HG03066 (cell line): ENCODE measurements around the gene SLC28A1.
"Not testable (repeated sequence)": the region's sequence is repeated elsewhere in the genome, so short reads cannot be mapped to it uniquely, and the experiment has no call there.

Experiments
- ATAC-seq: cut with Tn5 transposase; IDR thresholded peaks from one replicate; pipeline ENCODE4 v1.9.1; 2021; ENCODE audit warnings: low read depth; ENCODE audit not compliant: unreplicated experiment

The SLC28A1 gene

GRCh38 chr15:84961707-84962106 is 77.2 kb downstream of the SLC28A1 start:
- no peak for ATAC-seq

- ATAC-seq: no peak
These were observed 78.5 kb downstream of the SLC28A1 start for GRCh38 chr15:84962955-84963354.

DNA sequence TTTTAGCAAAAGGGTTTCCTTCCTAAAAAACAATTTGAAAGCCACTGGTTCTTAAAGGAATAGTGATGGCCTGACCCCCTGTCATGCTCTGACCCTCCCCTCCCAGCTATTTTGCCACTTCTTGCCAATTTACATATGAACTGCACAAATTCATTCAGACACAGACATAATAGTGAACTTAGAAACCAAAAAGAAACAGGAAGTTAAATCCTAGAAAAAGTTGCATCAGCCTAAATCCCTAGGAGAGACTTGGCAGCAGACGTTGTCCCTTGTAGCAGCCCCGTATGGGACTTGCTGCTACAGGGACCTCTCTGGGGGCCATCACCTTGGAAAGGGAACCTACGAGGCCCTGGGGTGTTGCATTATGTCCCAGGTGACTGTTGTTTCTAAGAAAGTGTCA is 82.9 kb downstream of the SLC28A1 start:
- no peak for ATAC-seq

DNA sequence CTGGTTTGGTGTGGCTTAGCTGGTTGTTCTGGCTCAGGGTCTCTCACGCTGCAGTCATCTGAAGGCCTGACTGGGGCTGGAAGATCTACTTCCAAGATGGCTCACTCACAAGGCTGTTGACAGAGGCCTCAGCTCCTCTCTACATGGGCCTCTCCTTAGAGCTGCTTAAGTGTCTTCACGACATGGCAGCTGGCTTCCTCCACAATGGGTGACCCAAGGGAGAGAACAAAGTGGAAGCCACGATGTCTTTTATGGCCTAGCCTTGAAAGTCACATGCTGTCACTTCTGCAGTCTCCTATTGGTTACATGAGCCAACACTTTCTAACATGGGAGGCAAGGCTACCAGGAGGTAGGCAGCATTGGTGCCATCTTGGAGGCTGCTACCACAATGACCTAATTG is 83.8 kb downstream of the SLC28A1 start:
- no peak for ATAC-seq

DNA sequence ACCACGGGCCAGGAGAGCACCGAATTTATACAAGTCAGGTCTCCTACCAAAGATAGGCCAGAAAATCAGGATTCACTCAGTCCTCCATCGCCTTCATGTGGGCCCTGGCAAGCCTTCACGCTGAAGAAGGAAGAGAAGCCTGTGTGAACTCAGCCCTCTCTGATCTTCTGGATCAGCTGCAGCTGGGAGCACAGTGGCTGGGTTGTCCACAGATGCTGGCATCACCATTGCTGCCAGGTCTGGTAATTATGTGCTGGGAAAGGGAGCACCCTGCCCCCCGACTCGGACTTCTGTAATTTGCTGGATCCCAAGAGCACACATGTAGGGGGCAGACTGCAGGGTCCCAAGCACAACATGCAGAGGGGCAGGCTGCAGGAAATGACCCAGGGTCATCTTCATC is 84.8 kb downstream of the SLC28A1 start:
- ATAC-seq: no peak

DNA sequence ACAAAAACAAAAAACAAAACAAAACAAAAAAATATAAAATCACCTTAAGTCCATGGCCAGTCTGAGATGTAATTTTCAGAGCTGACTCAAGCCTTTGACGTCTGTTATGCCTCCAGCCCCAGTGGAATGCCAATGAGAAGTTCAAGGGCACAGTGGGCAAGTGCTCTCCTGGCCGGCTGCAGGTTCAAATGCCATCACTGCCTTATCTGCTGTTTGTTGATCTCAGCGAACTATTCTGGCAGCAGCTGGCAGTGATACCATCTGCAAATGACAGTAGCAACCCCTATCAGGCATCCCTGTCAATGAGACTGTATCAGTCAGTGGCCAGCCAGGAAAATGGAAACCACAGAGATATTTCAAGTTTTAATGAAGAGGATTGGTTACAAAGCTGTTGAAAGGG is 86.4 kb downstream of the SLC28A1 start:
- no peak for ATAC-seq

GRCh38 chr15:84973492-84974460 is 89.3 kb downstream of the SLC28A1 start:
- no peak for ATAC-seq

GRCh38 chr15:84975871-84976351 is 91.4 kb downstream of the SLC28A1 start:
- no peak for ATAC-seq

DNA sequence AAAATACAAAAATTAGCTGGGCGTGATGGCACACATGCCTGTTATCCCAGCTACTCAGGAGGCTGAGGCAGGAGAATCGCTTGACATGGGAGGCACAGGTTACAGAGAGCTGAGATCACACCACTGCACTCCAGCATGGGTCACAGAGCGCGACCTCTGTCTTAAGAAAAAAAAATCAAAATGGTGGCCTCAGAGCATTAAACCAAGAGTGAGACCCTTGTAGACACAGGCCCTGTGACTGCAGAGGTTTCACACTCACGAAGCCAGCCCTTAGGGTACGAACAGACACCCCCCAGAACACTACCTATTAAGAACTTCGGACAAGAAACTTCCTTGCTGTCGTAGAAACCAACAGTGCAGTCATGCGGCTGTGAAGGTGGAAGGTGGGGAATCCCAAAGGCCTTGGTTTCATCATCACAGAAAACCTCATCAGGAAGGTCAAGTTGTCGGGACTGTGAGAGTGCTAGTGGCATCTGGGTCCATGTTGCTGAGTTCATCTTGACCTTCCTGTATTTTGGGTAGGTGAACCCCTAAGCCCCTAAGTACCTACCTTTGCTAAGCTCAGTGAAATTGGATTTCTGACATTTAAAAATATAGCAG is 92.4 kb downstream of the SLC28A1 start:
- ATAC-seq: no peak

DNA sequence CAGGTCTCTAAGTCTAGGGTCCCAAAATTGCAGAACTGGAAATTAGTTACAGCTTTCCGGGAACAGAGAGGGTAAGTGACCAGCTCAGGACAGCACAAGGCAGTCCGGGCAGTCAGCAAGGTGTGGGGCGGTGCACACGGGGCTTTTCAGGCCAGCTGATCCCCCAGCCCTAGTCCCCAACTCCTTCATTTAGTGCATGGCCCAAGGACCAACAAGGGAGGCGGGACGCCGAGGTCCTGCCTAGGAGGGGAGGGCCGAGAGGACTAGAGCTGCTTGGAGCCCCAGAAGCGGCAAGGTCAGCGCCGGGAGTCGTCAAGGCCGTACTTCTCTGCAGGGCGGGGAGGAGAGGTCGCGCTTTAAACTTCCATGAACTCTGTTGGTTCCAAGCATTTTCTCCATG is 95.2 kb downstream of the SLC28A1 start:
- ATAC-seq: no peak

- ATAC-seq: peak; percentile 54
These were observed 96.0 kb downstream of the SLC28A1 start for GRCh38 chr15:84980196-84981053.

DNA sequence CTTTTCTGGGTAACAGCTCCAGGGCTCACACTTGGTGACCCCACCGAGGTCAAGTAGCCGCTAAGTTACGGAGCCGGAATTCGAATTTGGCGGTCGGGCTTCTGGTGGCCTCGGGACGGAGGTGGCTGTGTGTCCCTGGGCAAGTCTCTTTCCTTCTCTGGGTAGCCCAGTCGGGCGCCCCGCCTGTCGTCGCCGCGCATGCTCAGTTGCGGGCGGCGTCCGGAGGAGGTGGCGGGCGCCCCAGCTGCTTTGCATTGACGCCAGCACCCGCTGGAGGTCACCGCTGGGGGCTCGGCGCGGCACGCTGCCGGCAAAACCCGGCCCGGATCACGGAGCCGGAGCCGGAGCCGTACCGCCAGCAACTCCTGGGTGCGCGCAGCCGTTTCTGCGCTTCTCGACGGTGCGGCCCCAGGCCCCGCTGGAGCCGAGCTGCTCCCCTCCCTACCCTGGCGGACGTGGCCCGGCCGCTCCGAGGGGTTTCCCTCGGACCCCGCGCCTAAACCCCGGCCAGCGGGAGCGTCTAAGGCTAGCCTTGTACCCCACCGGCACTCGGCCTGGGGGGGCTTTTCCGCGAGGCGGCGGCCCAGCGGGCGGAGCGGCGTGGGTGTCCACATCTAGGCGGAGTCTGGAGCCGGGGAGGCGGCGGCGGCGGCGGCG is 96.7 kb downstream of the SLC28A1 start:
- ATAC-seq: peak; percentile 55

DNA sequence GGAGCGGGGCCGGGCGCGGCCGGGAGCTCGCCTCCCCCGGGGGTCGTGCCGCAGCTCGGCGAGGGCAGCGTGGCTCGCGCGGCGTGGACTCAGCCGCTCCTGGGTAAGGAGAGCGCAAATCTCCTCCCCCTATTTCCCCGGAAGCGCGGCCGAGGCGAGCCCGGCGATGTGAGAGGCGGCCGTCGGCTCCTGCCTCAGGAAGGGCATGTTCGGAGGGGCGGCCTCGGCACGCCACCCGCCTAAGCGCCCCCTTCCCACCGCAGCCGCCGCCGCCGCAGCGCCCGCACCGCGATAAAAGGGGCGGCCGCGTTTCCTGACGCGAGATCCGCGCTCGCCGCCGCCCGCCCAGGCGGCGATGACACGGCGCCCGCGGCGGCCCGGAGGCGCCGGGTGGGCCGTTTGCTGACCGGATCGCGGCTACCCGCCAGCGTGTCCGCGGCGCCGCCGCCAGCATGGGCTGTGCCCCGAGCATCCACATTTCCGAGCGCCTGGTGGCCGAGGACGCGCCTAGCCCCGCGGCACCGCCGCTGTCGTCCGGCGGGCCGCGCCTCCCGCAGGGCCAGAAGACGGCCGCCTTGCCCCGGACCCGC is 97.3 kb downstream of the SLC28A1 start, which contains the start of gene PDE8A:
TSS of gene PDE8A (plus strand) at position 146 of the 590 bp plus-strand sequence. CDS start at position 453, 307 bp downstream.
- ATAC-seq: peak; percentile 18

- ATAC-seq: no peak
These were observed 97.9 kb downstream of the SLC28A1 start for GRCh38 chr15:84982301-84982920.

- no peak for ATAC-seq
These were observed 98.8 kb downstream of the SLC28A1 start for GRCh38 chr15:84983294-84983693.

DNA sequence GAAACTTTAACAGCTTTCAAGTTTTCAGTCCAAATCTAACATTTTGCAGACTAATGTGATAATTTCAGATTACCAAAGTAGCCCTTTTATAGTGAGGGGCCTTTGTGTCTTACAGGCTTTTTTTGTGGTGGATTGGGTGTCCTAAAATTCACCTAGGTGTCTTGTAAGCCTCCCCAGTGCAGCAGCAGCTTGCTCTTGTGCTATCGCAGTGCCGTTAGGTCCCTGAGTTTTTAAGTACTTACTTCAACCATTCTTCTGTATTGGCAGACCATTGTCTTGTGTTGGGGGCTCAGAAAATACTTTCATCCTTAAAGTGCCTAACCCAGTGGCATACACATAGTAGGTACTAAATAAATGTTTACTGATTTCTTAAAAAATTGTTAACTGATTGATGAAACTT is 99.2 kb downstream of the SLC28A1 start:
- no peak for ATAC-seq

- ATAC-seq: no peak
These were observed 100.7 kb downstream of the SLC28A1 start for GRCh38 chr15:84985158-84985557.

DNA sequence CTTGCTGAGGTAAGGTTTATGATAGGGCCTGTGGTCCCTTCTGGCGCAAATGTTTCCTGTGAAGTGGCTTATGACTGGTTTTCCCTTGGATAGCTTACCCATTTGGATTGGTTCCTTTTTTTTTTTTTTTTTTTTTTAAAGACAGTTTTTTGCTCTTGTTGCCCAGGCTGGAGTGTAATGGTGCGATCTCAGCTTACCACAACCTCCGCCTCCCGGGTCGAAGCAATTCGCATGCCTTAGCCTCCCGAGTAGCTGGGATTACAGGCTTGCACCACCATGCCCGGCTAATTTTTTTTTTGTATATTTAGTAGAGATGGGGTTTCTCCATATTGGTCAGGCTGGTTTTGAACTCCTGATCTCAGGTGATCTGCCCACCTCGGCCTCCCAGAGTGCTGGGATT is 102.9 kb downstream of the SLC28A1 start:
- ATAC-seq: not testable (repeated sequence)

DNA sequence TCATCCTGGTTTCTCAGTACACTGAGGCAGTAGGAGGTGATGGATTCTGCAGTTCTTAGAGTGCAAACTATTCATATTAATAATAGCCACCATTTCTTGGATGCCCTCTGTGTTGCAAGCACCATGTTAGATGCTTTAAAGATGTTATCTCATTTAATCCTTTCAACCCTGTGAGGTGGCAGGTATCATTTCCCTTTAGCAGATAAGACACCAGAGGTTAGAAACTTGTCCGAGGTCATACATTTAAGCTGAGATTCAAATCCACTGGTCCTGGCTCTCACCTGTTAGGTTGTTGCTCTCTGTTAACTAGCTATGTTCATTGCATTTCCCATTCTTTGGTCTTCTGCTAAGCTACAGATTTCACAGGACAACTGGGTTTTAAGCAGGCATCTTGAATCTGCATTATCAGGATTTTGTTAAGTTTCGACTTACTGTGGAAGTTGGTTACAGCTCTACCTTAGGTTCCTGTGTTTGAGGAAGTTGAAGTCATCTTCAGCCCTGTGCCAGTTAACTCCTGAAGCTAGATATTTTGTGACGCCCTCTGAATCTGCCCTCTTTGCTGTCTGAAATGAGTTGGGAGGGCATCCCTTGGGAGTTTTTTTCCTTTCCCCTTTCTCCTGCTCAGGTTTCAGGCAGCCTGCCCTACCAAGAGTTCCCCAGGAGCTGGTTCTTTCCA is 103.6 kb downstream of the SLC28A1 start:
- no peak for ATAC-seq
